PFSK-1 (cell line): ENCODE data around the gene CCL14.

Source experiments
- FOXP2 ChIP-seq: optimal IDR thresholded peaks from 2 replicates; pipeline ENCODE3; 2011; ENCODE audit warnings: borderline replicate concordance, control low read depth, inconsistent platforms; ENCODE audit not compliant: insufficient read depth; ENCODE audit errors: extremely low read length, extremely low read depth
- POLR2AphosphoS5 ChIP-seq: IDR thresholded peaks from 2 replicates; pipeline ENCODE4 v1.6.1; 2012; ENCODE audit warnings: low read depth, mild to moderate bottlenecking, control low read depth, low read length, moderate library complexity
- REST ChIP-seq, 2 experiments: IDR thresholded peaks; 2 replicates each; pipeline versions ENCODE4 v1.6.1 to v1.8.0; 2011 to 2012; ENCODE audit warnings: low read depth in 2 of 2, low read length in 2 of 2, control low read depth in 1 of 2, inconsistent platforms in 1 of 2, mild to moderate bottlenecking in 1 of 2, moderate library complexity in 1 of 2; ENCODE audit not compliant: insufficient read depth in 1 of 2
- SIN3A ChIP-seq: IDR thresholded peaks from 2 replicates; pipeline ENCODE4 v1.6.1; 2012; ENCODE audit warnings: mild to moderate bottlenecking, low read length, moderate library complexity, borderline replicate concordance; ENCODE audit not compliant: insufficient read depth
- TAF1 ChIP-seq: IDR thresholded peaks from 2 replicates; pipeline ENCODE4 v1.6.1; 2012; ENCODE audit warnings: low read length, control low read depth, borderline replicate concordance; ENCODE audit not compliant: insufficient read depth

- TF ChIP-seq REST (IDR thresholded peaks at IDR 0.05; ENCODE audit: insufficient read depth in 1 of 2, low read depth in 2 of 2, low read length in 2 of 2), result no peak
- TF ChIP-seq TAF1, result no peak
- no peak for TF ChIP-seq POLR2AphosphoS5
- no peak for TF ChIP-seq FOXP2
- no peak for TF ChIP-seq SIN3A
Measured at GRCh38 chr17:35934760-35935159, 51.8 kb downstream of the CCL14 start.
